K562 (cell line): ENCODE measurements around the gene LHX3. TPM values are rescaled to one million over a fixed set of nuclear protein-coding genes. Genes with fewer than 3 reads are reported as not detected.

ENCODE experiments used
- ATF1 ChIP-seq, 2 experiments: fragments of 450-650 bp in 1 of 2; IDR thresholded peaks; 2 replicates each; pipeline ENCODE4 v1.6.1; 2016; ENCODE audit warnings: missing compliant biosample characterization in 1 of 2, missing genetic modification characterization in 1 of 2
- CBX1 ChIP-seq: sonication (generic); IDR thresholded peaks from 2 replicates; pipeline ENCODE4 v1.6.1; 2016; ENCODE audit warnings: antibody characterized with exemption, low read depth, mild to moderate bottlenecking
- ELK3 ChIP-seq: fragments of 450-650 bp; formaldehyde crosslinking; IDR thresholded peaks from 2 replicates; pipeline ENCODE4 v1.4.0; 2020; ENCODE audit warnings: mild to moderate bottlenecking
- MBD2 ChIP-seq: sonication (generic); IDR thresholded peaks from 2 replicates; pipeline ENCODE4 v1.6.1; 2016; ENCODE audit warnings: low read depth, borderline replicate concordance
- RBM15 ChIP-seq: fragments of 200-400 bp; formaldehyde crosslinking; IDR thresholded peaks from 2 replicates; pipeline ENCODE4 v1.6.1; 2018; ENCODE audit warnings: mild to moderate bottlenecking, low read length, moderate library complexity; ENCODE audit not compliant: insufficient read depth
- SAP30 ChIP-seq: fragments of 200-600 bp; sonication (generic); IDR thresholded peaks from 2 replicates; pipeline ENCODE4 v1.6.1; 2012; ENCODE audit warnings: borderline replicate concordance, low read depth, mild to moderate bottlenecking, moderate library complexity, low read length, control low read depth, inconsistent platforms; ENCODE audit not compliant: insufficient read depth, poor library complexity, severe bottlenecking
- YY1 ChIP-seq, 3 experiments: IDR thresholded peaks; 2 replicates each; pipeline ENCODE4 v1.6.1; 2011; ENCODE audit warnings: low read length in 2 of 3, mild to moderate bottlenecking in 2 of 3, moderate library complexity in 2 of 3, borderline replicate concordance in 1 of 3, control low read depth in 1 of 3, low read depth in 1 of 3; ENCODE audit not compliant: insufficient read depth in 3 of 3, insufficient replicate concordance in 2 of 3, control insufficient read depth in 1 of 3, insufficient read length in 1 of 3; ENCODE audit errors: extremely low read depth in 1 of 3
- ZNF395 ChIP-seq: fragments of 200-800 bp; sonication (Bioruptor generic); IDR thresholded peaks from 2 replicates; pipeline ENCODE4 v1.6.1; 2017; ENCODE audit warnings: missing genetic modification characterization, missing compliant biosample characterization
- ZNF408 ChIP-seq: fragments of 250-450 bp; sonication (Bioruptor Pico); IDR thresholded peaks from 2 replicates; pipeline ENCODE4 v1.4.0; 2020; ENCODE audit warnings: low read depth, mild to moderate bottlenecking, moderate library complexity
- ZNF583 ChIP-seq: fragments of 250-450 bp; sonication (Bioruptor Pico); IDR thresholded peaks from 2 replicates; pipeline ENCODE4 v1.4.0; 2020
- ZSCAN29 ChIP-seq: fragments of 450-650 bp; IDR thresholded peaks from 2 replicates; pipeline ENCODE4 v1.6.1; 2017
- polyA plus RNA-seq, 8 experiments: library from polyadenylated mRNA; depleted of rRNA in 4 of 8; stranded (reverse) in 5 of 8; unstranded in 3 of 8; fragments of >200 nt; fragmentation: Nextera tagmentation in 2 of 8; fragmentation: Illumina TruSeq in 1 of 8; extraction: Ambion mirVana in 2 of 8; extraction: Trizol in 1 of 8; gene quantifications; 2 replicates each; pipeline versions ENCODE4 v1.2.1 to v1.2.3, GENCODE V29; 2011 to 2014; ENCODE audit warnings: inconsistent platforms in 1 of 8, missing spikeins in 1 of 8
- total RNA-seq, 7 experiments: library from RNA; depleted of rRNA in 6 of 7; stranded (reverse); fragments of >200 nt in 6 of 7; fragmentation: Illumina TruSeq in 2 of 7; extraction: Trizol in 2 of 7; gene quantifications; 2 replicates each; pipeline versions ENCODE4 v1.2.1 to v1.2.3, GENCODE V29; 2011 to 2021; ENCODE audit warnings: low replicate concordance in 1 of 7
- TF ChIP-seq, protein P1 (sequence below): sonication (generic); formaldehyde crosslinking; IDR thresholded peaks from 2 replicates; pipeline ENCODE4 v1.8.1; 2022; ENCODE audit warnings: missing genetic modification reagents

Gene LHX3
- total and polyA plus RNA-seq, 9 of the 15 experiments (the other 6 are each of a cell fraction or from before 2014, with no cell fraction given), result 0.09 TPM; not detected in 8

DNA sequence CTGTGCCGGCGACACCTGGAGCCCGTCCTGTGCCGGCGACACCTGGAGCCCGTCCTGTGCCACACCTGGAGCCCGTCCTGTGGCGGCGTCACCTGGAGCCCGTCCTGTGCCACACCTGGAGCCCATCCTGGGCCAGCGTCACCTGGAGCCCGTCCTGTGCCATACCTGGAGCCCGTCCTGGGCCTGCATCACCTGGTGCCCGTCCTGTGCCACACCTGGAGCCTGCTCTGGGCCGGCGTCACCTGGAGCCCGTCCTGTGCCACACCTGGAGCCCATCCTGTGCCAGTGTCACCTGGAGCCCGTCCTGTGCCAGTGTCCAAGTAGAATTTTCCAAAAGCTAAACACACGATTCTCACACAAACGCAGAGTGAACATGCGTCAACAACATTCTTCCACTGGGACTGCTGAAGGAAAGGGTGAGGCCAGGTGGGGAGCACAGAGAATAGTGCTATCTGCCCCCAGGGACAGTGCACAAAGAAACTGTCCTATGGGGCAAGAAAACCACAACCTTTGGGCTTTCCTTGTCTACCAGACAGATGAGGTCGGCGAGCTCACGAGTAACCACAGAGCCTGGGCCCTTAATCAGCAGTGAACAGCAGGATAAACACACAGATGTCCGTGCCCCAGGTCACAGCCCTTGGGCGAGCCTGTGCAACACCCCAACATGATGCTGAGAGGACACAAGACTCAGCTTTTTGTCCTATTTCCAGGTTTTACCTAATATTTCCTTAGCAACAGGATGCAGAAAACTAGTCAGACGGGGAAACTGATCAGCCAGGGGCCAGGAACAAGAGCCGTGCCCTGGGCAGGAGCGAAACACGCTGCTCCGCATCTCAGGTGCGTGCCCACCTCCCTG lies 32.8 kb upstream of the LHX3 start (continued):
- TF ChIP-seq ATF1 (CRISPR knock-in tag; IDR thresholded peaks at IDR 0.05) (no peak), ATF1 (tag; IDR thresholded peaks at IDR 0.05) (0 out of 2 replicates have a peak, but pooled peaks have one; percentile 5), YY1 (IDR thresholded peaks at IDR 0.05; ENCODE audit: borderline replicate concordance in 1 of 3, control insufficient read depth in 1 of 3, extremely low read depth in 1 of 3, insufficient read depth in 3 of 3, insufficient read length in 1 of 3, insufficient replicate concordance in 2 of 3, low read depth in 1 of 3, low read length in 2 of 3) (no peak), SAP30 (no peak), ZSCAN29 (no peak), ZNF583 (CRISPR knock-in tag) (0 out of 2 replicates have a peak, but pooled peaks have one; percentile 61), MBD2 (0 out of 2 replicates have a peak, but pooled peaks have one; percentile 45), CBX1 (no peak), ELK3 (no peak), RBM15 (no peak), ZNF395 (CRISPR knock-in tag) (peak; percentile 53; the same call in 1 of the 2 replicates), ZNF408 (no peak)
- TF ChIP-seq, protein P1, sequence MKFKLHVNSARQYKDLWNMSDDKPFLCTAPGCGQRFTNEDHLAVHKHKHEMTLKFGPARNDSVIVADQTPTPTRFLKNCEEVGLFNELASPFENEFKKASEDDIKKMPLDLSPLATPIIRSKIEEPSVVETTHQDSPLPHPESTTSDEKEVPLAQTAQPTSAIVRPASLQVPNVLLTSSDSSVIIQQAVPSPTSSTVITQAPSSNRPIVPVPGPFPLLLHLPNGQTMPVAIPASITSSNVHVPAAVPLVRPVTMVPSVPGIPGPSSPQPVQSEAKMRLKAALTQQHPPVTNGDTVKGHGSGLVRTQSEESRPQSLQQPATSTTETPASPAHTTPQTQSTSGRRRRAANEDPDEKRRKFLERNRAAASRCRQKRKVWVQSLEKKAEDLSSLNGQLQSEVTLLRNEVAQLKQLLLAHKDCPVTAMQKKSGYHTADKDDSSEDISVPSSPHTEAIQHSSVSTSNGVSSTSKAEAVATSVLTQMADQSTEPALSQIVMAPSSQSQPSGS (CRISPR knock-in tag), result no peak
